HG02678 (cell line): ENCODE data around the gene LIN54.
"Not testable (repeated sequence)": the region's sequence is repeated elsewhere in the genome, so short reads cannot be mapped to it uniquely, and the experiment has no call there.

Source experiments
- ATAC-seq: cut with Tn5 transposase; IDR thresholded peaks from one replicate; pipeline ENCODE4 v1.9.1; 2021; ENCODE audit warnings: mild to moderate bottlenecking, moderate library complexity; ENCODE audit not compliant: unreplicated experiment

The LIN54 gene

GRCh38 chr4:82951196-82951595 lies 59.4 kb downstream of the LIN54 start:
- no peak for ATAC-seq

GRCh38 chr4:82948647-82949204 lies 61.9 kb downstream of the LIN54 start:
- no peak for ATAC-seq

- no peak for ATAC-seq
Observed at GRCh38 chr4:82947498-82947897, 63.1 kb downstream of the LIN54 start.

GRCh38 chr4:82939414-82939813 lies 71.2 kb downstream of the LIN54 start:
- ATAC-seq, result no peak

GRCh38 chr4:82934441-82934840 lies 76.2 kb downstream of the LIN54 start:
- no peak for ATAC-seq

GRCh38 chr4:82930848-82931755 lies 79.5 kb downstream of the LIN54 start:
- no peak for ATAC-seq

GRCh38 chr4:82921795-82922194 lies 88.8 kb downstream of the LIN54 start:
- ATAC-seq, result no peak

- ATAC-seq, result no peak
Observed at GRCh38 chr4:82919386-82919785, 91.2 kb downstream of the LIN54 start.

- no peak for ATAC-seq
Observed at GRCh38 chr4:82918091-82918490, 92.5 kb downstream of the LIN54 start.

GRCh38 chr4:82913968-82914367 lies 96.7 kb downstream of the LIN54 start:
- ATAC-seq, result not testable (repeated sequence)

- no peak for ATAC-seq
Observed at GRCh38 chr4:82913305-82913704, 97.3 kb downstream of the LIN54 start.

GRCh38 chr4:82909326-82909725 lies 101.3 kb downstream of the LIN54 start:
- ATAC-seq, result no peak

GRCh38 chr4:82906469-82906868 lies 104.2 kb downstream of the LIN54 start:
- ATAC-seq, result peak; percentile 32

GRCh38 chr4:82905205-82905604 lies 105.4 kb downstream of the LIN54 start:
- peak; percentile 45 for ATAC-seq

GRCh38 chr4:82903737-82904136 lies 106.9 kb downstream of the LIN54 start:
- ATAC-seq, result no peak

- no peak for ATAC-seq
Observed at GRCh38 chr4:82901183-82901718, 109.4 kb downstream of the LIN54 start.

GRCh38 chr4:82900411-82901182 lies 110.0 kb downstream of the LIN54 start, which contains the start of gene THAP9:
TSS of gene THAP9 (plus strand) at chr4:82900735. CDS start at chr4:82900803, 68 bp downstream.
- peak; percentile 87 for ATAC-seq

- ATAC-seq, result peak; percentile 1
Observed at GRCh38 chr4:82900066-82900410, 110.6 kb downstream of the LIN54 start.

- no peak for ATAC-seq
Observed at GRCh38 chr4:82899374-82900065, 111.1 kb downstream of the LIN54 start.

GRCh38 chr4:82898322-82899243 lies 112.0 kb downstream of the LIN54 start:
- no peak for ATAC-seq
